Ishikawa (cell line): ENCODE results near the gene ZNF473.

ENCODE experiments used
- CEBPB ChIP-seq: IDR thresholded peaks from 2 replicates; pipeline ENCODE4 v1.6.1; 2012
- CREB1 ChIP-seq: IDR thresholded peaks from 2 replicates; pipeline ENCODE4 v1.6.1; 2012; ENCODE audit warnings: low read depth
- EGR1 ChIP-seq: IDR thresholded peaks from 2 replicates; pipeline ENCODE4 v1.6.1; 2012
- EP300 ChIP-seq: IDR thresholded peaks from 2 replicates; pipeline ENCODE4 v1.6.1; 2012; ENCODE audit warnings: borderline replicate concordance
- FOXM1 ChIP-seq: IDR thresholded peaks from 2 replicates; pipeline ENCODE4 v1.6.1; 2012; ENCODE audit warnings: low read depth, borderline replicate concordance
- NFIC ChIP-seq: IDR thresholded peaks from 2 replicates; pipeline ENCODE4 v1.6.1; 2012
- RAD21 ChIP-seq: IDR thresholded peaks from 2 replicates; pipeline ENCODE4 v1.6.1; 2012; ENCODE audit warnings: low read depth
- TAF1 ChIP-seq: IDR thresholded peaks from 2 replicates; pipeline ENCODE4 v1.6.1; 2012; ENCODE audit warnings: low read depth, mild to moderate bottlenecking
- TCF12 ChIP-seq: IDR thresholded peaks from 2 replicates; pipeline ENCODE4 v1.6.1; 2012; ENCODE audit warnings: low read depth
- TEAD4 ChIP-seq: IDR thresholded peaks from 2 replicates; pipeline ENCODE4 v1.6.1; 2012
- YY1 ChIP-seq: IDR thresholded peaks from 2 replicates; pipeline ENCODE4 v1.6.1; 2012; ENCODE audit warnings: low read depth
- ZBTB7A ChIP-seq: IDR thresholded peaks from 2 replicates; pipeline ENCODE4 v1.6.1; 2012; ENCODE audit warnings: low read depth
- TF ChIP-seq, protein P1 (sequence below): IDR thresholded peaks from 2 replicates; pipeline ENCODE4 v1.6.1; 2012
- TF ChIP-seq, protein P2 (sequence below): IDR thresholded peaks from 2 replicates; pipeline ENCODE4 v1.6.1; 2012
- TF ChIP-seq, protein P3 (sequence below): IDR thresholded peaks from 2 replicates; pipeline ENCODE4 v1.6.1; 2012; ENCODE audit warnings: low read depth, mild to moderate bottlenecking

Gene ZNF473

DNA sequence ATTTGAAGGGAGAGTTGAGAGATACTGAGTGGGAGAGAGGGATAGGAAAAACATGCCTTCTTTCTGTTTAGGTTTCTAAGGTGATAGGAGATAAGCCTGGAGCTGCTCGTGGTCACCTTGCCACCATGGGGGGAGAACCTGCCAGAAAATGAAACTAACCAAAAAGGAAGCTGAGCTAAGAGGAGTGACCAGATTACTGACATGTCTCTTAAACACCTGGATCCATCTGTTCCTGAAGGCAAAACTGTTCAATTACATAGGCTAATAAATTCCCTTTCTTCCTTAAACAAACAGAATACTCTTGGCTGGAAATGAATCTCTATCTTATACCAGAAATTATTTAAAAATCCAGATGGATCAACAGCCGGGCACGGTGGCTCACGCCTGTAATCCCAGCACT, 27.3 kb downstream of the ZNF473 start:
- no peak for TF ChIP-seq NFIC
- TF ChIP-seq FOXM1: no peak
- TF ChIP-seq, protein P1, sequence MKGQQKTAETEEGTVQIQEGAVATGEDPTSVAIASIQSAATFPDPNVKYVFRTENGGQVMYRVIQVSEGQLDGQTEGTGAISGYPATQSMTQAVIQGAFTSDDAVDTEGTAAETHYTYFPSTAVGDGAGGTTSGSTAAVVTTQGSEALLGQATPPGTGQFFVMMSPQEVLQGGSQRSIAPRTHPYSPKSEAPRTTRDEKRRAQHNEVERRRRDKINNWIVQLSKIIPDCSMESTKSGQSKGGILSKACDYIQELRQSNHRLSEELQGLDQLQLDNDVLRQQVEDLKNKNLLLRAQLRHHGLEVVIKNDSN: no peak
- TF ChIP-seq CREB1: no peak
- TF ChIP-seq EP300: no peak
- no peak for TF ChIP-seq YY1
- no peak for TF ChIP-seq ZBTB7A
- TF ChIP-seq TEAD4: no peak
- TF ChIP-seq TCF12: no peak
- TF ChIP-seq CEBPB: no peak
- no peak for TF ChIP-seq TAF1
- no peak for TF ChIP-seq RAD21
- TF ChIP-seq, protein P2, sequence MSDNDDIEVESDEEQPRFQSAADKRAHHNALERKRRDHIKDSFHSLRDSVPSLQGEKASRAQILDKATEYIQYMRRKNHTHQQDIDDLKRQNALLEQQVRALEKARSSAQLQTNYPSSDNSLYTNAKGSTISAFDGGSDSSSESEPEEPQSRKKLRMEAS: no peak
- TF ChIP-seq, protein P3, sequence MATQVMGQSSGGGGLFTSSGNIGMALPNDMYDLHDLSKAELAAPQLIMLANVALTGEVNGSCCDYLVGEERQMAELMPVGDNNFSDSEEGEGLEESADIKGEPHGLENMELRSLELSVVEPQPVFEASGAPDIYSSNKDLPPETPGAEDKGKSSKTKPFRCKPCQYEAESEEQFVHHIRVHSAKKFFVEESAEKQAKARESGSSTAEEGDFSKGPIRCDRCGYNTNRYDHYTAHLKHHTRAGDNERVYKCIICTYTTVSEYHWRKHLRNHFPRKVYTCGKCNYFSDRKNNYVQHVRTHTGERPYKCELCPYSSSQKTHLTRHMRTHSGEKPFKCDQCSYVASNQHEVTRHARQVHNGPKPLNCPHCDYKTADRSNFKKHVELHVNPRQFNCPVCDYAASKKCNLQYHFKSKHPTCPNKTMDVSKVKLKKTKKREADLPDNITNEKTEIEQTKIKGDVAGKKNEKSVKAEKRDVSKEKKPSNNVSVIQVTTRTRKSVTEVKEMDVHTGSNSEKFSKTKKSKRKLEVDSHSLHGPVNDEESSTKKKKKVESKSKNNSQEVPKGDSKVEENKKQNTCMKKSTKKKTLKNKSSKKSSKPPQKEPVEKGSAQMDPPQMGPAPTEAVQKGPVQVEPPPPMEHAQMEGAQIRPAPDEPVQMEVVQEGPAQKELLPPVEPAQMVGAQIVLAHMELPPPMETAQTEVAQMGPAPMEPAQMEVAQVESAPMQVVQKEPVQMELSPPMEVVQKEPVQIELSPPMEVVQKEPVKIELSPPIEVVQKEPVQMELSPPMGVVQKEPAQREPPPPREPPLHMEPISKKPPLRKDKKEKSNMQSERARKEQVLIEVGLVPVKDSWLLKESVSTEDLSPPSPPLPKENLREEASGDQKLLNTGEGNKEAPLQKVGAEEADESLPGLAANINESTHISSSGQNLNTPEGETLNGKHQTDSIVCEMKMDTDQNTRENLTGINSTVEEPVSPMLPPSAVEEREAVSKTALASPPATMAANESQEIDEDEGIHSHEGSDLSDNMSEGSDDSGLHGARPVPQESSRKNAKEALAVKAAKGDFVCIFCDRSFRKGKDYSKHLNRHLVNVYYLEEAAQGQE: no peak
- no peak for TF ChIP-seq EGR1

DNA sequence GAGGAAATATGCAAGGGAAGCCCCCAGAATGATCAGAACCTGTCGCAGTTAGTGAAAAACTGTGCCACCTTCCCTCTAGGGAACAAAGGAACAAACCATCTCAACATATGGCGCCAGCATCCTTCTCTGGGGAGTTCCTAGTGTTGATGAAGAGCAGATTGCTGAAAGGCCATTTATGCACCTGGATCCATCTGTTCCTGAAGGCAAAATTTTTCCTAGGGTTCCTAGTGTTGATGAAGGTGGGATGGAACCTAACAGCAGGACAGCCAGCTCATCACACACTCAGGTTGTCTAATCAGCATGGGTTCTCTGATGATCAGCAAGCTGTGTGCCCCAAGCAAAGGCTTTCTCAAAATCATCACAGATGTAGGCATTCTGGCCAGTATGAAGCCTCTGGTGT, 32.6 kb downstream of the ZNF473 start:
- TF ChIP-seq, protein P2: no peak
- TF ChIP-seq, protein P1: no peak
- TF ChIP-seq TEAD4 (no peak), CEBPB (no peak), TAF1 (no peak), YY1 (no peak), CREB1 (no peak)
- TF ChIP-seq, protein P3: no peak

DNA sequence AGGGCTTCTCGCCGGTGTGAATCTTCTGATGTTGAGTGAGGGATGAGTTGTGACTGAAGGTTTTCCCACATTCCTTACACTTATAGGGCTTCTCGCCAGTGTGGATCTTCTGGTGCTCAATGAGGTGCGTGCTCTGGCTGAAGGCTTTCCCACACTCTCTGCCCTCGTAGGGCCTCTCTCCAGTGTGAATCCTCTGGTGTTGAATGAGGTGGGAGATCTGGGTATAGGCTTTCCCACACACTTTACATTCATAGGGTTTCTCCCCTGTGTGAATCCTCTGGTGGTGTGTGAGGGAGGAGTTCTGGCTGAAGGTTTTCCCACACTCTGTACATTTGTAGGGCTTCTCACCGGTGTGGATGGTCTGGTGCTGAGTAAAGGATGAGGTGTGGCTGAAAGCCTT, 33.2 kb downstream of the ZNF473 start:
- TF ChIP-seq TAF1 (no peak), NFIC (no peak), TCF12 (no peak), FOXM1 (no peak), RAD21 (no peak), EP300 (no peak), YY1 (no peak)
- TF ChIP-seq, protein P2: no peak

DNA sequence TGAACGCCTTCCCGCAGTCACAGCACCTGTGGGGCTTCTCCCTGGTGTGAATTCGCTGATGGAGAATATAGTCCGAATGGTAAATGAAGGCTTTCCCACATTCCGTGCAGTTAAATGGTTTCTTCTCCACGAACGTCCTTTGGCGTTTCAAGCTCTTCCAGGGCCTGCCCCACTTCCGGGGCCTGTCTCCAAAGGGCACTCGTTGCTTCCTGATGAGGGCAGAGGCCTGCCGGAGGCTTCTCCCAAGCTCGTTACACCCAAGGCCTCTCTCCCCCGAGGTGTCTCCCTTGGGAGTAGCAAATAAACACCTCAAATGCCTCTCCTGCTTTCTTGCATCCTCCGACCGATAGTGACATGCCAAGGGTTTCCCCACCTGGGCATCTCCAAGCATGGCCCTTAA, 34.3 kb downstream of the ZNF473 start:
- no peak for TF ChIP-seq FOXM1
- TF ChIP-seq, protein P3: no peak

DNA sequence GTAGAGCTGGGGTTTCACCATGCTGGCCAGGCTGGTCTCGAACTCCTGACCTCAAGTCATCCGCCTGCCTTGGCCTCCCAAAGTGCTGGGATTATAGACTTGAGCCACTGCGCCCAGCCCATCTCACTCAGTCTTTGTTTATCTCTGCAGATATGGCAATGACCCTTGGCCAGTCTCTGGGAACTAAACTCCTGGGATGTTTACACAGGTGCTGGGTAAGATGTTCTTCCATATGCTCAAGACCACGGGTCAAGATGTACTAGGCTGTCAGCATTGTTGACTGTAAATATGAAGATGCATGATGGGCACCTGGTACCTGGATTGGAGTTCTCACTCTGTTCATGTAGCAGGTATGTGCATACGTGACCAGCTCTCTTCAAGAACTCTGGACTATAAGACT, 35.8 kb downstream of the ZNF473 start:
- no peak for TF ChIP-seq CREB1
- TF ChIP-seq ZBTB7A: no peak
- no peak for TF ChIP-seq FOXM1
- no peak for TF ChIP-seq EGR1
- TF ChIP-seq, protein P3: no peak
- TF ChIP-seq EP300: no peak
- no peak for TF ChIP-seq TEAD4
- TF ChIP-seq NFIC: no peak
- TF ChIP-seq, protein P1: no peak
- TF ChIP-seq YY1: no peak
- no peak for TF ChIP-seq TCF12
- TF ChIP-seq, protein P2: no peak
- no peak for TF ChIP-seq TAF1
- no peak for TF ChIP-seq CEBPB
- no peak for TF ChIP-seq RAD21
